Upper lobe of left lung (tissue), 6 donors: ENCODE measurements around the gene LPAR6. TPM values are rescaled to one million over a fixed set of nuclear protein-coding genes. Genes with fewer than 3 reads are reported as not detected.

Experiments used
- ATAC-seq, 2 donors: fragments of 200-7000 bp; cut with Tn5 transposase; one replicate each; pipeline ENCODE4 v1.9.1; 2022; ENCODE audit warnings: mild to moderate bottlenecking in 2 of 2, moderate library complexity in 2 of 2; ENCODE audit not compliant: low FRiP score in 2 of 2
- DNase-seq, 2 donors: peaks; one replicate each; pipeline ENCODE4 v3.0.0-alpha.2; 2019 to 2020
- H3K27ac ChIP-seq, 4 donors: fragments of 200-600 bp; sonication (generic); one replicate each; pipeline ENCODE4 v1.5.1; 2016 to 2019
- H3K27me3 ChIP-seq, 4 donors: fragments of 200-600 bp; sonication (generic); one replicate each; pipeline ENCODE4 v1.5.1; 2017 to 2019
- H3K36me3 ChIP-seq, 4 donors: fragments of 200-600 bp; sonication (generic); one replicate each; pipeline ENCODE4 v1.5.1; 2016 to 2019
- H3K4me1 ChIP-seq, 4 donors: fragments of 200-600 bp; sonication (generic); one replicate each; pipeline ENCODE4 v1.5.1; 2018 to 2019
- H3K4me3 ChIP-seq, 4 donors: fragments of 200-600 bp; sonication (generic); one replicate each; pipeline ENCODE4 v1.5.1; 2017 to 2019; ENCODE audit warnings: mild to moderate bottlenecking in 2 of 4, moderate library complexity in 1 of 4
- H3K9me3 ChIP-seq, 4 donors: fragments of 200-600 bp; sonication (generic); one replicate each; pipeline ENCODE4 v1.5.1; 2018 to 2019
- CTCF ChIP-seq, 6 experiments: fragments of 450-650 bp in 4 of 6; fragments of 200-600 bp in 2 of 6; sonication (generic) in 2 of 6; IDR thresholded peaks; one replicate each; pipeline ENCODE4 v1.5.1; 2016 to 2019; ENCODE audit warnings: antibody characterized with exemption in 6 of 6
- EP300 ChIP-seq, 4 donors: sonication (generic); formaldehyde crosslinking; IDR thresholded peaks; one replicate each; pipeline ENCODE4 v1.5.1; 2017; ENCODE audit warnings: antibody characterized with exemption in 4 of 4, control low read depth in 2 of 4
- POLR2A ChIP-seq, 4 donors: fragments of 450-650 bp; IDR thresholded peaks; one replicate each; pipeline ENCODE4 v1.5.1; 2016 to 2017; ENCODE audit warnings: antibody characterized with exemption in 4 of 4, mild to moderate bottlenecking in 2 of 4
- POLR2AphosphoS5 ChIP-seq, 2 donors: sonication (generic); formaldehyde crosslinking; IDR thresholded peaks; one replicate each; pipeline ENCODE4 v1.5.1; 2017; ENCODE audit warnings: antibody characterized with exemption in 2 of 2
- WGBS, 2 donors: methylation state at CpG; one replicate each; pipeline ENCODE4 v1.1.5; 2017 to 2018; 5-methylcytosine and 5-hydroxymethylcytosine counted together
- total RNA-seq, 6 donors: library from RNA; depleted of rRNA in 4 of 6; stranded (reverse); fragments of >200 nt in 4 of 6; gene quantifications; one replicate each; pipeline versions ENCODE4 v1.1.0 to v1.2.1, GENCODE V29; 2016 to 2021
- donor health status: DM: no; HTN: no; CAD: no; lungs with moderate emphysema.
- donor health status: DM: no; HTN: yes; CAD: no; lungs with severe emphysema.

LPAR6 gene
- total RNA-seq, 6 donors from 2014 or later: 13.8 to 46.1 (median 19.0) TPM

- ATAC-seq: no peak
- Histone ChIP-seq H3K36me3 (no peaks in the 10 kb centered on the region), H3K4me3 (no peak overlapping the region), H3K4me1 (peaks cover 29 to 68% (median 44%) of the 10 kb centered on the region in 4 donors), H3K9me3 (no peaks in the 10 kb centered on the region), H3K27ac (peak overlapping the region in 3 of 4 donors; percentile 27 to 69 (median 68)), H3K27me3 (no peaks in the 10 kb centered on the region)
- TF ChIP-seq EP300 (IDR thresholded peaks at IDR 0.05) (no peak), CTCF (IDR thresholded peaks at IDR 0.05) (no peak), POLR2AphosphoS5 (IDR thresholded peaks at IDR 0.05) (no peak), POLR2A (IDR thresholded peaks at IDR 0.05) (no peak)
- no peak for DNase-seq
- 25 to 28% methylated on average over 2 of the region's 2 CpGs for WGBS, 2 donors
These were observed 11.4 kb downstream of the LPAR6 start for GRCh38 chr13:48401480-48401879.

- H3K9me3 ChIP-seq: no peaks in the 10 kb centered on the region
- peak in 1 of 2 donors; percentile 74 for ATAC-seq
- H3K4me3 ChIP-seq: no peak overlapping the region
- no peaks in the 10 kb centered on the region for H3K36me3 ChIP-seq
- DNase-seq: no peak
- H3K27ac ChIP-seq: peak overlapping the region; percentile 27 to 69 (median 59)
- peak in 2 of 6 experiments; percentile 11 to 23 for TF ChIP-seq CTCF (IDR thresholded peaks at IDR 0.05)
- TF ChIP-seq EP300 (IDR thresholded peaks at IDR 0.05): no peak
- peak in 1 of 2 donors; percentile 20 for TF ChIP-seq POLR2AphosphoS5 (IDR thresholded peaks at IDR 0.05)
- no peaks in the 10 kb centered on the region for H3K27me3 ChIP-seq
- H3K4me1 ChIP-seq: peaks cover 29 to 68% (median 42%) of the 10 kb centered on the region in 4 donors
- 23 to 24% methylated on average over 1 of the region's 1 CpG for WGBS, 2 donors
These were observed 12.0 kb downstream of the LPAR6 start for GRCh38 chr13:48400850-48401291.

GRCh38 chr13:48400090-48400694 is 12.7 kb downstream of the LPAR6 start:
- peaks cover 29 to 62% (median 42%) of the 10 kb centered on the region in 4 donors for H3K4me1 ChIP-seq
- TF ChIP-seq CTCF (IDR thresholded peaks at IDR 0.05) (no peak), POLR2A (IDR thresholded peaks at IDR 0.05) (no peak), POLR2AphosphoS5 (IDR thresholded peaks at IDR 0.05) (no peak), EP300 (IDR thresholded peaks at IDR 0.05) (no peak)
- H3K36me3 ChIP-seq: no peaks in the 10 kb centered on the region
- DNase-seq: no peak
- peak overlapping the region; percentile 27 to 69 (median 59) for H3K27ac ChIP-seq
- H3K27me3 ChIP-seq: no peaks in the 10 kb centered on the region
- H3K4me3 ChIP-seq: no peak overlapping the region
- WGBS, 2 donors: 57 to 61% methylated on average over 2 of the region's 2 CpGs
- ATAC-seq: no peak
- no peaks in the 10 kb centered on the region for H3K9me3 ChIP-seq

GRCh38 chr13:48398450-48399095 is 14.3 kb downstream of the LPAR6 start:
- peaks cover 0 to 12% (median 0%) of the 10 kb centered on the region in 4 donors for H3K36me3 ChIP-seq
- no peaks in the 10 kb centered on the region for H3K9me3 ChIP-seq
- H3K4me3 ChIP-seq: no peak overlapping the region
- ATAC-seq (no peak), DNase-seq (no peak)
- H3K4me1 ChIP-seq: peaks cover 24 to 51% (median 40%) of the 10 kb centered on the region in 4 donors
- H3K27ac ChIP-seq: peak overlapping the region in 2 of 4 donors; percentile 16 to 68
- H3K27me3 ChIP-seq: no peaks in the 10 kb centered on the region
- TF ChIP-seq CTCF (IDR thresholded peaks at IDR 0.05): no peak
- no peak for TF ChIP-seq POLR2AphosphoS5 (IDR thresholded peaks at IDR 0.05)
- TF ChIP-seq POLR2A (IDR thresholded peaks at IDR 0.05): no peak
- TF ChIP-seq EP300 (IDR thresholded peaks at IDR 0.05): no peak
